Activated gamma-delta T cell treated with Interleukin-2 at 50 U/mL for 16 hours (primary cell): ENCODE data around the gene ADAP1.
A peak's percentile ranks its signal among the peaks of the same experiment; 100 is the strongest.

Experiments used
- DNase-seq: peaks from one replicate; pipeline ENCODE4 v3.0.0-alpha.2; 2020

ADAP1 gene

GRCh38 chr7:889391-889790 lies 65.1 kb downstream of the ADAP1 start:
- DNase-seq, result no peak

GRCh38 chr7:889025-889390 lies 65.5 kb downstream of the ADAP1 start:
- no peak for DNase-seq

GRCh38 chr7:888081-889024 lies 66.1 kb downstream of the ADAP1 start:
- no peak for DNase-seq

GRCh38 chr7:887488-887820 lies 67.0 kb downstream of the ADAP1 start:
- no peak for DNase-seq

GRCh38 chr7:886626-887487 lies 67.6 kb downstream of the ADAP1 start:
- DNase-seq, result no peak

- no peak for DNase-seq
Measured at GRCh38 chr7:885893-886625, 68.4 kb downstream of the ADAP1 start.

- DNase-seq, result no peak
Measured at GRCh38 chr7:885261-885892, 69.1 kb downstream of the ADAP1 start.

- no peak for DNase-seq
Measured at GRCh38 chr7:884191-885003, 70.1 kb downstream of the ADAP1 start.

GRCh38 chr7:883055-884021 lies 71.1 kb downstream of the ADAP1 start:
- DNase-seq, result no peak

GRCh38 chr7:882336-883035 lies 72.0 kb downstream of the ADAP1 start:
- no peak for DNase-seq

- DNase-seq, result no peak
Measured at GRCh38 chr7:881441-882234, 72.8 kb downstream of the ADAP1 start.

- DNase-seq, result no peak
Measured at GRCh38 chr7:880450-880849, 74.0 kb downstream of the ADAP1 start.

GRCh38 chr7:879706-880105 lies 74.8 kb downstream of the ADAP1 start:
- no peak for DNase-seq

- no peak for DNase-seq
Measured at GRCh38 chr7:879093-879492, 75.4 kb downstream of the ADAP1 start.

- no peak for DNase-seq
Measured at GRCh38 chr7:877312-878232, 76.9 kb downstream of the ADAP1 start.

- DNase-seq, result peak; percentile 24
Measured at GRCh38 chr7:876972-877311, 77.5 kb downstream of the ADAP1 start.

- peak; percentile 95 for DNase-seq
Measured at GRCh38 chr7:876077-876971, 78.2 kb downstream of the ADAP1 start, which contains the start of gene GET4. TSS of gene GET4 (plus strand) at chr7:876554. CDS start at chr7:876646, 92 bp downstream.
